ENCODE data around the gene TMEM86B.
A peak's percentile ranks its signal among the peaks of the same experiment; 100 is the strongest.
"Not testable (repeated sequence)": the region's sequence is repeated elsewhere in the genome, so short reads cannot be mapped to it uniquely, and the experiment has no call there.

TMEM86B gene

DNA sequence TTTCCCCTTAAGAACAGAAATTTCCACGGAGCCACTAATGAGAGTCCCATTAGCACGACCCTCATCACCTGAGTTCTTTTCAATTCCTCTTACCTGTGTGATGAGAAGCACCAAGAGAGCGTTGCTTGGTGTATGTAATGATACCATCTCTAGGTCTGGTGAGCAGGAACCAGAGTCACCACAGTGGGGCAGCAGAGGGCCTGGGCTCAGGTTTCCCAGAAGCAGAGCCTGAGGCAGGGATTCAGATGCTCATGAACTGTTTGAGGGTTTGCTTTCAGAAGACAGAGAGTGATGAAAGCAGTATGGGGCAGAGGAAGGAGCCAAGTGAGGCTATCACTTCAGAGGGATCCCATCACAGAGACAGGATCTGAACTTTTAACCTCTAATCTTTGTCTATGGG, 16.1 kb downstream of the TMEM86B start:
- DNase-seq = no peak

DNA sequence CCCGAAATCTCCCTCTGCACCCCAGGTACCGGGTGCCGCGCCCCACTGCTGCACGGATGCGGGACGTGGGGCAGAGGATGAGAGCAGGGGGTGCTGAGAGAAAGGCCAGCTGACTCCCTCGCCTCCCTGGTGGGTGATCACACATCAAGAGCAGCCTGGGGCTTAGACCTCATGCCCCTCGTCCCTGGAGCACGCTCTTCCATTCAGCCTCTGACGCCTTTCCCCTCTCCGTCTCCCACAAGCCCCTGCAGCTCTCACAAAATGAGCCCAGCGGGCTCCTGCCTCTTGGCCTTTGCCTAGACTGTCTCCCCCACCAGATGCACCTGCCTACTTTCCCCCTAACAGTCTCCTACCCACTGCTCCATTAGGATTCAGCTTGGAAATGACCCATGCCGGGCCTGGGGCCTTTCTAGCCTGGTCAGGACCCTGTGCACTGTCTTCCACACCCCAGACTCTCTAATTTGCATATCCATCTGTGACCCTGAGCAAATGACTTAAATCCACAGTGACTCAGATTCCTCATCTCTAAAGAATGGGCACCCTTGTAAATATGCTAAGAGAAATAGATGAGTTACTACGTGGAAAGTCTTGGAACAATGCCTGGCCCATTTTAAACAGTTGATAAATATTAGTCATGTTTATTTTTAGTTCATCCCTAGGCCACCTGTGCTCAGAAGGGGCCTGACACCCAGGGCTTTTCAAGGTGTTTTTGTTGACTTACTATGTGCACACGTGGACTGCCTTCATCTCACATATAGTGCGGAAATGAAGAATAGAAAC, 18.7 kb downstream of the TMEM86B start:
- no peak for DNase-seq

- DNase-seq = no peak
These were observed 19.5 kb downstream of the TMEM86B start, which contains the start of gene PTPRH for GRCh38 chr19:55208880-55209692. TSS of gene PTPRH (minus strand) at chr19:55209501. CDS start at chr19:55209433, 68 bp downstream.

GRCh38 chr19:55206664-55207500, 21.7 kb downstream of the TMEM86B start:
- DNase-seq = no peak

- DNase-seq = not testable (repeated sequence)
These were observed 26.4 kb downstream of the TMEM86B start for GRCh38 chr19:55202199-55202598.

GRCh38 chr19:55199620-55200204, 28.9 kb downstream of the TMEM86B start:
- no peak for DNase-seq

GRCh38 chr19:55198651-55199050, 29.9 kb downstream of the TMEM86B start:
- DNase-seq = no peak

DNA sequence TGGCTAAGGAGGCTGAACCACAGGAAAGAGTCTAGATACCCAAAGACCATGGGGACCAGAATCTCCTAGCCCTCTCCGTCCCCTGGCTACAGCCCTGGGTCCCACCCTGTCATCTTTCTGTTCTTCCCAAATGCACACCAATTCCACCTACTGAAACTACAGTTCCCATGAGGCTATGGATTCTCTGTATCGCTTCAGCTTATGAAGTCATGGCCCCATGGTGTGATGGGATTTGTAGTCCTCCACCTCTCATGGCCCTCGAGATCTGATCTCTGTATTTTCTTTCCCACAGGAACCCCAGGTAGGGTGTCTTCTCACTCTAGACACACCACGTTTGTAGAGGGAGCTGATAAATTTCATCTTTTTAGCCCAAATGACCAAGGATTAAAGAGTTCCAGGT, 31.0 kb downstream of the TMEM86B start:
- DNase-seq = no peak

DNA sequence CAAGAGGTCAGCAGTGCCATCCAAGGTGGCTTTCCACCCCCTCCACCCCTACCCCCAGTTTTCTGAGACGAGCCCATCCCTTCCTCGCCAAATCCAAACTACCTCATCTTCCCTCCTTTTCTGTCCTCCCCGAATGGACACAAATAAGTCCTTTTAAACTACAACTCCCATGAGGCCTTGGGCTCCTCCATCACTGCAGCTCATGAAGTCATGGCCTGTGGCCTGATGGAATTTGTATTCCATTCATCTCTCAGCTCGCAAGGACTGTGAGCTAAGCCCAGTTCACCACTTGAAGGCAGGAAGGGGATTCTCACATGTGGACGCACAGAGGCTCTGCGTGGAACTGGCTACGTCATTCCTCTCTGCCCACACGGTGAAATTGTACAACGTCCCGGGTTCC, 31.8 kb downstream of the TMEM86B start:
- no peak for DNase-seq

GRCh38 chr19:55193481-55193880, 35.1 kb downstream of the TMEM86B start:
- DNase-seq = no peak

DNA sequence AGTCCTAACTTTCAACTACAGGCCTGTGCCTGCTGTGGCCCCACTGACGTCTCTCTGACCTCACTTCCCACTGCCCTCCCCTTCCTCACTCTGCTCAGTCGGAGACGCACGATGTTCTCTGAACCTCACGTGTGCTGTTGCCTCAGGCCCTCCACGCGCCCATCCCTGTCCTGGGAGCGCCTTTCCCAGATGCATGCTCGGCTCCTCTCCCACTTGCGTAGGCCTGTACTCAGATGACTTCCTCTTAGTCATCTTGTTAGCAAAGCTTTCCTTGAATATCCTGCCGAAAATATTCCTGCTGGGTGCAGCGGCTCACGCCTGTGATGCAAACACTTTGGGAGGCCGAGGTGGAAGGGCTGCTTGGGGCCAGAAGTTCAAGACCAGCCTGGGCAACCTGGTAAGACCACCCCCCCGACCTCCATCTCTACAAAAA, 39.1 kb downstream of the TMEM86B start:
- DNase-seq = no peak

DNA sequence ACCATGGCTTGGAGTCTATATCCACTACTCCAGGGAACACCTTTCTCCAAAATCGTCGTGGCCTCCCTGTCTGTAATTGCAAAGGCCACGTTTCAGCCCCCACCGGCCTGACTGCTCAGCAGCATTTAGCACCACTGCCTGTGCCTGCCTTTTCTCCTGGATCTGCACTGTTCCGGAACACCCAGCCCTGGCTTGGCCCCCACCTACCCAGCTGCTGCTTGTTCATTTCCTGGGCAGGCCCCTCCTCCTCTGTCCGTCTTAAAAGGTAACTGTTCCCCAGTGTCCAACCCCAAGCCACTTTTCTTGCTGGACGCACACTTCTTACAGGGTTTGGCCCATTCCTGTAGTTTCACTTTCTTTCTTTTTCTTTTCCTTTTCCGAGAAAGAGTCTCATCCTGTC, 39.9 kb downstream of the TMEM86B start:
- no peak for DNase-seq

DNA sequence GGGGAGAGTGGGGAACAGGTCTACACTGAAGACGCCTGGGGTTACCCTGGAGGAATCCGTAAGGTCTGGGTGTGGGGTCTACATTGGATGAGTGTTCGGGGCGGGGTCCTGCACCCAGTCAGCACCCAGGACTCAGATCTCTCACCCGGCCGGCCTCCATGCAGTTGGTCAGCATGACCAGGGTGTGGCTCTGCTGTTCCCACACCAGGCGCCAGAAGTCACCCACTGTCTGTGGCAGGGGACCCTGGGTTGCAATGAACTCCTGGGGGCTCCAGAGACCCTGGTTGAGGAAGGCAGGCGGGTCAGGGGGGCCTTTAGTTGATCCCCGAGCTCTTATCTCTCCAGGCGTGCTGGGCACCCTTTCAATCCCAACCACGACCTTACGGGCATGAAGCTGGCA, 42.5 kb downstream of the TMEM86B start:
- DNase-seq = no peak

GRCh38 chr19:55181740-55182139, 46.8 kb downstream of the TMEM86B start:
- DNase-seq = no peak

GRCh38 chr19:55179606-55180484, 48.7 kb downstream of the TMEM86B start, which contains the start of gene SYT5:
TSS of gene SYT5 (minus strand) at chr19:55180289. CDS start at chr19:55179041, 1,248 bp downstream.
- DNase-seq = no peak

DNA sequence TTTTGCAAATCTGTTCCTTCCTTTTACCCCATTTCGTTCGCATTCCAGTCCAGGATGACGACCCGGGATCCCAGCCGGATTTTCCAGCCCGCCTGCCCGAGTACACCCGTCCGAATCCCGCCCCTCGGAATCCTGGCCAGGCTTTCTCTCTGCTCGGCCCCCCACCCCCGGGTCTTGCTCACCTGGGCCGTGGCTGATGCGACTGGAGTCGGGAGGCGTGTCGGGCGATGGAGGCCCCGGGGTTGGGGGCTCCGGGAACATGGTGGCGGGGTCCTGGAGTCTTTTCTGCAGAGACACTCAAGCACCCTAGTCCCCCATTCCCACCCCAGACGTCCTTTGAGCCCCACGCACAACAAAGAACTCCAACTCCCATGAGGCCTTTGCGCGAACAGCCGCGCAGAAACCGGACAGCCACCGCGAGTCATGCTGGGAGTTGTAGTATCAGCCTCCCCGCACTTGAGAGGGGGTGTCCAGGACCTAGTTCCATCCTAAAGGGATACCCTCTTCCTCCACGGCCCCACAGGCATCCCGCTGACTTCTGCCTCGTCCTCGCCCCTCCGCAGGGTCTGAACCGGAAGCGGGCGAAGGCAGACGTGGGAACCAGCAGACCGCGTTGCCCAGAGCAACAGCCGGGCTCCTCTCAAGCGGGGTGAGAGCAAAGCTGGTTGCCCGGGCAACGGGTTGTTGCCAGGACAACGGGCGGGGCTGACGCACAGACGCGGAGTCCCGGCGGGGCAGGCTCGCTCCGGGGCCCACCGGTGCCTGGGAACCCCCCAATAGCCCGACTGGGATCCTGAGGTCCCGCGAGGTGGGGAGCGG, 49.6 kb downstream of the TMEM86B start:
- DNase-seq = peak; percentile 92
